Upper lobe of left lung (tissue), 4 donors: ENCODE measurements around the gene TMEM43.

Experiments
- EP300 ChIP-seq, 4 donors: sonication (generic); formaldehyde crosslinking; IDR thresholded peaks; one replicate each; pipeline ENCODE4 v1.5.1; 2017; ENCODE audit warnings: antibody characterized with exemption in 4 of 4, control low read depth in 2 of 4
- POLR2A ChIP-seq, 4 donors: fragments of 450-650 bp; IDR thresholded peaks; one replicate each; pipeline ENCODE4 v1.5.1; 2016 to 2017; ENCODE audit warnings: antibody characterized with exemption in 4 of 4, mild to moderate bottlenecking in 2 of 4
- TF ChIP-seq, protein P1 (sequence below), 6 experiments: fragments of 450-650 bp in 4 of 6; fragments of 200-600 bp in 2 of 6; sonication (generic) in 2 of 6; IDR thresholded peaks; one replicate each; pipeline ENCODE4 v1.5.1; 2016 to 2019; ENCODE audit warnings: antibody characterized with exemption in 6 of 6

DNA sequence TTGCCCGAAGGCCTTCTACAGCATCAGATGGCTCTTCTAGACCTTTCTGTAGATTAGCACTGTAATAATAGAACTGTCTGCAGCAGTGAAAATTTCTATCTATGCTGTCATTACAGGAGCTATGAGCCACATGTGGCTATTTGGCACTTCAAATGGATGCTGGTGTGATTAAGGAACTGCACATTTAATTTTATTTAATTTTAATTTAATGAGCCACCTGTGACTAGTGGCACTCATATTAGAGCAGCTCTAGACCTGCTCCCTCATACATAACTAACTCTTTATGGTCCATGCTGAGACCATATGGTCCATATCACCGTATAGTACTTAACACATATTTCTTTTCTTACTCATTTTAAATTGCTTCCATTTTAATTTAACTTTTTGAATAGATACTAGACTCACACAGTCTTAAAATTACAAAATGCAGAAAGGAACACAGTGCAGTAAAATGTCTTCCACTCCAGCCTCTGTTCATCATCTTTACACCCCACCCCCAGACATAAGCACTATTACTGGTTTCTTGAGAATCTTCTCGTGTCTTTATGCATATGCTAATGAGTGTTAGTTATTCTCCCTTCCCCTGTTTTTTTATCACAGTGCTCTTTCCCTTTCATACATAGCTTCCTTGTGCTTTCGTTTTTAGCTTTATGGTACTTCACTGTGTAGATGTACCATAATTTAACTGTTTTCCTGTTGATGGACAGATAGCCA, 63.3 kb downstream of the TMEM43 start:
- TF ChIP-seq, protein P1, sequence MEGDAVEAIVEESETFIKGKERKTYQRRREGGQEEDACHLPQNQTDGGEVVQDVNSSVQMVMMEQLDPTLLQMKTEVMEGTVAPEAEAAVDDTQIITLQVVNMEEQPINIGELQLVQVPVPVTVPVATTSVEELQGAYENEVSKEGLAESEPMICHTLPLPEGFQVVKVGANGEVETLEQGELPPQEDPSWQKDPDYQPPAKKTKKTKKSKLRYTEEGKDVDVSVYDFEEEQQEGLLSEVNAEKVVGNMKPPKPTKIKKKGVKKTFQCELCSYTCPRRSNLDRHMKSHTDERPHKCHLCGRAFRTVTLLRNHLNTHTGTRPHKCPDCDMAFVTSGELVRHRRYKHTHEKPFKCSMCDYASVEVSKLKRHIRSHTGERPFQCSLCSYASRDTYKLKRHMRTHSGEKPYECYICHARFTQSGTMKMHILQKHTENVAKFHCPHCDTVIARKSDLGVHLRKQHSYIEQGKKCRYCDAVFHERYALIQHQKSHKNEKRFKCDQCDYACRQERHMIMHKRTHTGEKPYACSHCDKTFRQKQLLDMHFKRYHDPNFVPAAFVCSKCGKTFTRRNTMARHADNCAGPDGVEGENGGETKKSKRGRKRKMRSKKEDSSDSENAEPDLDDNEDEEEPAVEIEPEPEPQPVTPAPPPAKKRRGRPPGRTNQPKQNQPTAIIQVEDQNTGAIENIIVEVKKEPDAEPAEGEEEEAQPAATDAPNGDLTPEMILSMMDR (IDR thresholded peaks at IDR 0.05): no peak
- no peak for TF ChIP-seq POLR2A (IDR thresholded peaks at IDR 0.05)
- no peak for TF ChIP-seq EP300 (IDR thresholded peaks at IDR 0.05)
